Measurements from ENCODE around the gene PATE2.

PATE2 gene

GRCh38 chr11:125768336-125769046 is 10.1 kb downstream of the PATE2 start:
- H3K36me3 ChIP-seq = no peaks in the 10 kb centered on the region
- H3K4me3 ChIP-seq (ENCODE audit: low read depth, low read length) = no peak overlapping the region
- no peak for TF ChIP-seq CTCF (IDR thresholded peaks at IDR 0.05; ENCODE audit: low read depth, low read length)
- H3K4me1 ChIP-seq = no peaks in the 10 kb centered on the region
- no peak for DNase-seq
- peaks cover 61% of the 10 kb centered on the region for H3K27me3 ChIP-seq
- H3K9me3 ChIP-seq = no peaks in the 10 kb centered on the region; the same call in 1 of the 2 replicates

GRCh38 chr11:125766251-125766650 is 12.4 kb downstream of the PATE2 start:
- Histone ChIP-seq H3K27me3 (peaks cover 39% of the 10 kb centered on the region), H3K9me3 (no peaks in the 10 kb centered on the region), H3K36me3 (no peaks in the 10 kb centered on the region), H3K4me3 (ENCODE audit: low read depth, low read length) (no peak overlapping the region), H3K4me1 (no peaks in the 10 kb centered on the region)
- DNase-seq = no peak
- TF ChIP-seq CTCF (IDR thresholded peaks at IDR 0.05; ENCODE audit: low read depth, low read length) = no peak

- no peak for TF ChIP-seq CTCF (IDR thresholded peaks at IDR 0.05; ENCODE audit: low read depth, low read length)
- Histone ChIP-seq H3K4me3 (ENCODE audit: low read depth, low read length) (no peak overlapping the region), H3K4me1 (no peaks in the 10 kb centered on the region), H3K27me3 (peaks cover 17% of the 10 kb centered on the region), H3K36me3 (no peaks in the 10 kb centered on the region), H3K9me3 (no peaks in the 10 kb centered on the region)
- no peak for DNase-seq
Observed at GRCh38 chr11:125763483-125763882, 15.1 kb downstream of the PATE2 start.

- H3K4me3 ChIP-seq (ENCODE audit: low read depth, low read length) = no peak overlapping the region
- H3K36me3 ChIP-seq = no peaks in the 10 kb centered on the region
- no peaks in the 10 kb centered on the region for H3K9me3 ChIP-seq
- peaks cover 8% of the 10 kb centered on the region for H3K27me3 ChIP-seq
- no peak for TF ChIP-seq CTCF (IDR thresholded peaks at IDR 0.05; ENCODE audit: low read depth, low read length)
- DNase-seq = no peak
- H3K4me1 ChIP-seq = no peaks in the 10 kb centered on the region
Observed at GRCh38 chr11:125762445-125762844, 16.2 kb downstream of the PATE2 start.

- no peak for DNase-seq
- no peak for TF ChIP-seq CTCF (IDR thresholded peaks at IDR 0.05; ENCODE audit: low read depth, low read length)
- H3K4me3 ChIP-seq (ENCODE audit: low read depth, low read length) = no peak overlapping the region
Observed at GRCh38 chr11:125756050-125756449, 22.6 kb downstream of the PATE2 start.

GRCh38 chr11:125750629-125751028 is 28.0 kb downstream of the PATE2 start:
- TF ChIP-seq CTCF (IDR thresholded peaks at IDR 0.05; ENCODE audit: low read depth, low read length) = peak; percentile 28; the same call in 1 of the 2 replicates

More at GRCh38 chr11:125756050-125756449, 22.6 kb downstream of the PATE2 start:
- H3K4me1 ChIP-seq = no peaks in the 10 kb centered on the region
- H3K36me3 ChIP-seq = no peaks in the 10 kb centered on the region
- no peaks in the 10 kb centered on the region for H3K9me3 ChIP-seq
- peaks cover 41% of the 10 kb centered on the region for H3K27me3 ChIP-seq

More at GRCh38 chr11:125750629-125751028, 28.0 kb downstream of the PATE2 start:
- Histone ChIP-seq H3K36me3 (no peaks in the 10 kb centered on the region), H3K4me1 (no peaks in the 10 kb centered on the region), H3K9me3 (no peaks in the 10 kb centered on the region), H3K27me3 (peaks cover 30% of the 10 kb centered on the region), H3K4me3 (ENCODE audit: low read depth, low read length) (no peak overlapping the region)
- no peak for DNase-seq

Measured in BE2C (cell line).